ENCODE data around the gene GLDC. TPM values are rescaled to one million over a fixed set of nuclear protein-coding genes. Genes with fewer than 3 reads are reported as not detected.

The GLDC gene
- total and polyA plus RNA-seq, 10 of the 15 experiments (the other 5 are each of a cell fraction or from before 2014, with no cell fraction given) = 33.1 to 165 (median 114) TPM

GRCh38 chr9:6681147-6681956, 35.8 kb upstream of the GLDC start (continued):
- TF ChIP-seq POLR2A (IDR thresholded peaks at IDR 0.05; ENCODE audit: low read depth, low read length) (peak; percentile 91), MTA3 (IDR thresholded peaks at IDR 0.05; ENCODE audit: borderline replicate concordance, low read length) (no peak), IKZF2 (IDR thresholded peaks at IDR 0.05) (peak; percentile 100), MEF2A (IDR thresholded peaks at IDR 0.05; ENCODE audit: insufficient read depth, low read depth, low read length) (0 out of 2 replicates have a peak, but pooled peaks have one; percentile 43), ASH2L (IDR thresholded peaks at IDR 0.05; ENCODE audit: borderline replicate concordance, low read depth) (no peak), MEF2B (IDR thresholded peaks at IDR 0.05; ENCODE audit: partially characterized antibody, poor library complexity, severe bottlenecking) (peak; percentile 86), ZNF592 (IDR thresholded peaks at IDR 0.05) (no peak), YBX1 (IDR thresholded peaks at IDR 0.05) (no peak), RUNX3 (IDR thresholded peaks at IDR 0.05; ENCODE audit: low read length) (no peak), EP300 (IDR thresholded peaks at IDR 0.05; ENCODE audit: borderline replicate concordance in 1 of 2, control insufficient read depth in 1 of 2, low read depth in 2 of 2, low read length in 2 of 2) (peak in 1 of 2 experiments; percentile 20; a peak in 1 of 4 replicates), SP1 (IDR thresholded peaks at IDR 0.05; ENCODE audit: low read depth, low read length) (peak; percentile 34), PAX8 (IDR thresholded peaks at IDR 0.05) (no peak), NFYB (IDR thresholded peaks at IDR 0.05; ENCODE audit: insufficient read depth, low read depth, low read length) (no peak), GABPA (IDR thresholded peaks at IDR 0.05; ENCODE audit: low read depth) (no peak), SRF (IDR thresholded peaks at IDR 0.05; ENCODE audit: low read depth in 2 of 2, low read length in 2 of 2) (no peak), CREM (IDR thresholded peaks at IDR 0.05; ENCODE audit: low read depth) (peak; percentile 96), NR2F1 (conservative IDR thresholded peaks at IDR 0.05) (no peak), GATAD2B (conservative IDR thresholded peaks at IDR 0.05; ENCODE audit: low read depth) (peak; percentile 92), EZH2 (IDR thresholded peaks at IDR 0.05; ENCODE audit: borderline replicate concordance, control insufficient read depth, low read depth, low read length) (no peak), SUPT20H (IDR thresholded peaks at IDR 0.05; ENCODE audit: borderline replicate concordance, control insufficient read depth, low read depth, low read length) (no peak), SIX5 (IDR thresholded peaks at IDR 0.05; ENCODE audit: low read depth, low read length, severe bottlenecking) (peak; percentile 35)
- TF ChIP-seq, protein P1, sequence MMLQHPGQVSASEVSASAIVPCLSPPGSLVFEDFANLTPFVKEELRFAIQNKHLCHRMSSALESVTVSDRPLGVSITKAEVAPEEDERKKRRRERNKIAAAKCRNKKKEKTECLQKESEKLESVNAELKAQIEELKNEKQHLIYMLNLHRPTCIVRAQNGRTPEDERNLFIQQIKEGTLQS (IDR thresholded peaks at IDR 0.05; ENCODE audit: borderline replicate concordance, extremely low read depth, low read depth, low read length) = peak; percentile 52; the same call in 1 of the 2 replicates
- TF ChIP-seq, protein P2, sequence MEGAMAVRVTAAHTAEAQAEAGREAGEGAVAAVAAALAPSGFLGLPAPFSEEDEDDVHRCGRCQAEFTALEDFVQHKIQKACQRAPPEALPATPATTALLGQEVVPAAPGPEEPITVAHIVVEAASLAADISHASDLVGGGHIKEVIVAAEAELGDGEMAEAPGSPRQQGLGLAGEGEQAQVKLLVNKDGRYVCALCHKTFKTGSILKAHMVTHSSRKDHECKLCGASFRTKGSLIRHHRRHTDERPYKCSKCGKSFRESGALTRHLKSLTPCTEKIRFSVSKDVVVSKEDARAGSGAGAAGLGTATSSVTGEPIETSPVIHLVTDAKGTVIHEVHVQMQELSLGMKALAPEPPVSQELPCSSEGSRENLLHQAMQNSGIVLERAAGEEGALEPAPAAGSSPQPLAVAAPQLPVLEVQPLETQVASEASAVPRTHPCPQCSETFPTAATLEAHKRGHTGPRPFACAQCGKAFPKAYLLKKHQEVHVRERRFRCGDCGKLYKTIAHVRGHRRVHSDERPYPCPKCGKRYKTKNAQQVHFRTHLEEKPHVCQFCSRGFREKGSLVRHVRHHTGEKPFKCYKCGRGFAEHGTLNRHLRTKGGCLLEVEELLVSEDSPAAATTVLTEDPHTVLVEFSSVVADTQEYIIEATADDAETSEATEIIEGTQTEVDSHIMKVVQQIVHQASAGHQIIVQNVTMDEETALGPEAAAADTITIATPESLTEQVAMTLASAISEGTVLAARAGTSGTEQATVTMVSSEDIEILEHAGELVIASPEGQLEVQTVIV (IDR thresholded peaks at IDR 0.05; ENCODE audit: borderline replicate concordance, partially characterized antibody) = peak; percentile 35

All from GM12878 (cell line).